Sigmoid colon (tissue), 7 donors: ENCODE data around the gene XBP1. TPM values are rescaled to one million over a fixed set of nuclear protein-coding genes. Genes with fewer than 3 reads are reported as not detected.
"Not testable (repeated sequence)": the region's sequence is repeated elsewhere in the genome, so short reads cannot be mapped to it uniquely, and the experiment has no call there.

ENCODE experiments used
- DNase-seq: peaks from one replicate; pipeline ENCODE4 v3.0.0-alpha.2; 2019
- H3K27ac ChIP-seq, 4 donors: fragments of 200-600 bp; sonication (generic); one replicate each; pipeline ENCODE4 v1.5.1; 2016 to 2019; ENCODE audit warnings: mild to moderate bottlenecking in 1 of 4
- H3K27me3 ChIP-seq, 3 donors: fragments of 200-600 bp; sonication (generic); one replicate each; pipeline ENCODE4 v1.5.1; 2019; ENCODE audit warnings: mild to moderate bottlenecking in 1 of 3
- H3K36me3 ChIP-seq, 4 donors: fragments of 200-600 bp; sonication (generic); one replicate each; pipeline ENCODE4 v1.5.1; 2016 to 2019
- H3K4me1 ChIP-seq, 4 donors: fragments of 200-600 bp; sonication (generic); one replicate each; pipeline ENCODE4 v1.5.1; 2017 to 2019
- H3K4me3 ChIP-seq, 4 donors: fragments of 200-600 bp; sonication (generic); one replicate each; pipeline ENCODE4 v1.5.1; 2017 to 2019; ENCODE audit warnings: mild to moderate bottlenecking in 2 of 4, moderate library complexity in 1 of 4
- H3K9me3 ChIP-seq, 4 donors: fragments of 200-600 bp in 3 of 4; sonication (generic) in 3 of 4; one replicate each; pipeline versions ENCODE4 v1.5.1 to v1.6.1; 2013 to 2019
- EP300 ChIP-seq, 4 donors: sonication (generic); formaldehyde crosslinking; IDR thresholded peaks; one replicate each; pipeline ENCODE4 v1.6.1; 2017; ENCODE audit warnings: antibody characterized with exemption in 4 of 4
- POLR2A ChIP-seq, 2 donors: fragments of 450-650 bp; IDR thresholded peaks; one replicate each; pipeline ENCODE4 v1.6.1; 2016; ENCODE audit warnings: antibody characterized with exemption in 2 of 2, mild to moderate bottlenecking in 2 of 2, moderate library complexity in 2 of 2
- POLR2AphosphoS5 ChIP-seq, 4 donors: sonication (generic); formaldehyde crosslinking; IDR thresholded peaks; one replicate each; pipeline ENCODE4 v1.6.1; 2017; ENCODE audit warnings: antibody characterized with exemption in 4 of 4
- WGBS, 2 donors: extraction: QIAGEN DNeasy Blood & Tissue Kit; methylation state at CpG; one replicate each; pipeline ENCODE4 v1.1.7; 2013; 5-methylcytosine and 5-hydroxymethylcytosine counted together
- intact Hi-C: fragments of 100-400 bp; cut with DNase I; formaldehyde crosslinking; loops from one replicate; pipeline ENCODE4 v1.15.1; 2023
- polyA plus RNA-seq, 3 donors: library from polyadenylated mRNA; stranded (reverse); fragments of 200-250 nt; gene quantifications; one replicate each; pipeline ENCODE4 v1.2.3, GENCODE V29; 2013
- total RNA-seq, 4 donors: library from RNA; depleted of rRNA; stranded (reverse); fragments of >200 nt; gene quantifications; one replicate each; pipeline ENCODE4 v1.1.0, GENCODE V29; 2016
- TF ChIP-seq, protein P1 (sequence below), 4 experiments: fragments of 450-650 bp in 3 of 4; fragments of 200-600 bp in 1 of 4; IDR thresholded peaks; one replicate each; pipeline ENCODE4 v1.5.1; 2016 to 2019; ENCODE audit warnings: antibody characterized with exemption in 4 of 4, mild to moderate bottlenecking in 3 of 4, moderate library complexity in 2 of 4
- donor health status: healthy with polysubstance abuse.
- donor health status: Bipolar disorder and iron deficiency.
- donor health status: healthy.

Gene XBP1
- total and polyA plus RNA-seq, 7 donors: 76.7 to 134 (median 106) TPM

DNA sequence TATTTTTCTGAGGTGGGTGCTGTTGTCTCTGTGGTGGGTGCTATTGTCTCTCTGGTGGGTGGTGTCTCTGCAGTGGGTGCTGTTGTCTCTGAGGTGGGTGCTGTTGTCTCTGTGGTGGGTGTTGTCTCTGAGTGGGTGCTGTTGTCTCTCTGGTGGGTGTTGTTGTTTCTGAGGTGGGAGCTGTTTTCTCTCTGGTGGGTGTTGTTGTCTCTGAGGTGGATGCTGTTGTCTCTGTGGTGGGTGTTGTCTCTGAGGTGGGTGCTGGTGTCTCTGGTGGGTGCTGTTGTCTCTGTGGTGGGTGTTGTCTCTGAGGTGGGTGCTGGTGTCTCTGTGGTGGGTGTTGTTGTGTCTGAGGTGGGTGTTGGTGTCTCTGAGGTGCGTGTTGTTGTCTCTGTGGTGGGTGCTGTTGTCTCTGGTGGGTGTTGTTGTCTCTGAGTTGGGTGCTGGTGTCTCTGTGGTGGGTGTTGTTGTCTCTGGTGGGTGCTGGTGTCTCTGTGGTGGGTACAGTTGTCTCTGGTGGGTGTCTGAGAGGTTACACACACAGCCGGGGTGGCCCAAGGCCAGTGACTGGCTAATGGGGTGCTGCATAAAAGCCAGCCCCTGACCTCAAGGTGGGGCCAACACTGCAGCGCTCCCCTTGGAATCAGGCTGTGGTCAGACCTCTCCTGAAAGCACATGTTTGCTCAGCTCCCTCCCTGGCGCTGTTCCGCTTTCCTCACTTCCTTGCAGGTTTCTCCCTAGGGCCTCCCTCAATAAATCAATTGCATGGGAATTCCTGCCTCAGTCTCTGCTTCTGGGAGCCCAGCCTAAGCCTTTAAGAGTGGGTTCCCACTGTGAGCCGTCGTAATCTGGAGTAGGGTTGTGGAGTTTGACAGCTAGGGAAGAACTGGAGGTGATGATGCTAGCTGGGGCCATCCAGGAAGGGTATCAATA is 31.0 kb upstream of the XBP1 start:
- Histone ChIP-seq H3K36me3 (peaks cover 0 to 7% (median 0%) of the 10 kb centered on the region in 4 donors), H3K9me3 (no peaks in the 10 kb centered on the region), H3K4me3 (no peak overlapping the region), H3K27ac (no peak overlapping the region), H3K27me3 (no peaks in the 10 kb centered on the region), H3K4me1 (peaks cover 0 to 12% (median 4%) of the 10 kb centered on the region in 4 donors)
- DNase-seq: no peak
- intact Hi-C loops: no loop called here
- WGBS, 2 donors: 81 to 89% methylated on average over 7 of the region's 7 CpGs
- no peak for TF ChIP-seq EP300 (IDR thresholded peaks at IDR 0.05)
- no peak for TF ChIP-seq POLR2AphosphoS5 (IDR thresholded peaks at IDR 0.05)
- TF ChIP-seq, protein P1, sequence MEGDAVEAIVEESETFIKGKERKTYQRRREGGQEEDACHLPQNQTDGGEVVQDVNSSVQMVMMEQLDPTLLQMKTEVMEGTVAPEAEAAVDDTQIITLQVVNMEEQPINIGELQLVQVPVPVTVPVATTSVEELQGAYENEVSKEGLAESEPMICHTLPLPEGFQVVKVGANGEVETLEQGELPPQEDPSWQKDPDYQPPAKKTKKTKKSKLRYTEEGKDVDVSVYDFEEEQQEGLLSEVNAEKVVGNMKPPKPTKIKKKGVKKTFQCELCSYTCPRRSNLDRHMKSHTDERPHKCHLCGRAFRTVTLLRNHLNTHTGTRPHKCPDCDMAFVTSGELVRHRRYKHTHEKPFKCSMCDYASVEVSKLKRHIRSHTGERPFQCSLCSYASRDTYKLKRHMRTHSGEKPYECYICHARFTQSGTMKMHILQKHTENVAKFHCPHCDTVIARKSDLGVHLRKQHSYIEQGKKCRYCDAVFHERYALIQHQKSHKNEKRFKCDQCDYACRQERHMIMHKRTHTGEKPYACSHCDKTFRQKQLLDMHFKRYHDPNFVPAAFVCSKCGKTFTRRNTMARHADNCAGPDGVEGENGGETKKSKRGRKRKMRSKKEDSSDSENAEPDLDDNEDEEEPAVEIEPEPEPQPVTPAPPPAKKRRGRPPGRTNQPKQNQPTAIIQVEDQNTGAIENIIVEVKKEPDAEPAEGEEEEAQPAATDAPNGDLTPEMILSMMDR (IDR thresholded peaks at IDR 0.05): no peak
- no peak for TF ChIP-seq POLR2A (IDR thresholded peaks at IDR 0.05)

DNA sequence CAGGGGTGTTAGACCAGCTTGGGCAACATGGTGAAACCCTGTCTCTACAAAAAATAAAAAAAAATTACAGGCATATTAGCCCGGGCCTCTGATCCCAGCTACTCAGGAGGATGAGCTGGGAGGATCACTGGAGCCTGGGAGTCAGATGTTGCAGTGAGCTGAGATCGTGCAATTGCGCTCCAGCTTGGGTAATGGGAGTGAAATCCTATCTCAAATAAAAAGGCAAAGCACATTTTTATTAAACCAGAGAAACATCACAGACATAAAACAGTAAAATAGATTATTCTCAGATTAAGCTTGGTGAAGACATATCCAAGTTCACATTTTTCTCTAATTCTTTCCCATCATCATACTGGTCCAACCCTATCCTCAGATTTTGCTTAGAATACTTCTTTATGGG is 30.1 kb upstream of the XBP1 start:
- DNase-seq: no peak
- intact Hi-C loops: no loop called here
- no peaks in the 10 kb centered on the region for H3K27me3 ChIP-seq
- no peak overlapping the region for H3K27ac ChIP-seq
- H3K4me1 ChIP-seq: peaks cover 0 to 12% (median 4%) of the 10 kb centered on the region in 4 donors
- 90 to 93% methylated on average over 3 of the region's 3 CpGs for WGBS, 2 donors
- TF ChIP-seq, protein P1 (IDR thresholded peaks at IDR 0.05): no peak
- no peak overlapping the region for H3K4me3 ChIP-seq
- no peaks in the 10 kb centered on the region for H3K9me3 ChIP-seq
- peaks cover 0 to 7% (median 0%) of the 10 kb centered on the region in 4 donors for H3K36me3 ChIP-seq

DNA sequence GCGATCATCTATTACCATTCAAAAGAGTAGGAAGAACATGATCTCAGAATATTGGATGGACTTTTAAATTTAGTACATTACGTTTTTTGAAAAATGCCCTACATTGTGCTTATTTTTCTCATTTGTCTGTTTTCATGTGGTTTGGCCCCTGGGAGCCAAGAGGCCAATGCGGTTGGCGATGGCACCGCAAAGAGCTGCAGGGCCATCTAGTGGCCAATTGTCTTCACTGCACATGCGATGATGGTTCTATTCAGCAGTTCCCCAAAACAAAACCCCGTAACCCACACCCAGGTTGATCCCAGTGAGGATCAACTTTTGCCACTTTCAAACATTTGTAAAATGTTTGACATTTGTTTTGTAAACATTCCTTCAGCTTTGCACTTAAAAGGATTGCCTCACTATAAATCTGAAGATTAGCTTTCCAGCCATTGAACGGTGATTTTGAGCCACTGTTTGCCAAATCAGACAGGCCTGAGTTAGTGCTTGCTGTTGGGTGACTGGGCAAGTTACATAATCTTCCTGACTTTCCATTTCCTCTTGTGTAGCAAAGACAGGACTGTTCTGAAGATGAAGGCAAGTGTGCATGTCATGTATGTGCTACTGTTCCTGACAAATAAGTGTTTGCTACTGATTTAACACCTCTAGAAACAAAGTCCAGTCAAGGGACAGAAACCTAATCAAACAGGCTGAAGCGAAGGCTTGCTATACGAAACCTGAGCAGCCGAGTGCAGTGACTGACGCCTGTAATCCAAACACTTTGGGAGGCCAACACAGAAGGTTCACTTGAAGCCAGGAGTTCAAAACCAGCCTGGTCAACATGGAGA is 29.2 kb upstream of the XBP1 start:
- WGBS, 2 donors: 32 to 43% methylated on average over 12 of the region's 12 CpGs
- Histone ChIP-seq H3K9me3 (no peaks in the 10 kb centered on the region), H3K27me3 (no peaks in the 10 kb centered on the region), H3K4me1 (peaks cover 0 to 12% (median 4%) of the 10 kb centered on the region in 4 donors), H3K4me3 (no peak overlapping the region), H3K36me3 (peaks cover 0 to 7% (median 0%) of the 10 kb centered on the region in 4 donors), H3K27ac (peak overlapping the region in 3 of 4 donors; percentile 9 to 39 (median 10))
- intact Hi-C loops: loop anchor here (1.0 to 5.0 kb wide), 2 partner anchors 87 to 229 kb away; partner anchors contain the start of genes CHEK2 and HSCB
- TF ChIP-seq POLR2AphosphoS5 (IDR thresholded peaks at IDR 0.05) (peak in 1 of 4 donors; percentile 23), POLR2A (IDR thresholded peaks at IDR 0.05) (no peak), EP300 (IDR thresholded peaks at IDR 0.05) (no peak)
- TF ChIP-seq, protein P1 (IDR thresholded peaks at IDR 0.05): peak; percentile 95 to 98 (median 96)
- peak; percentile 89 for DNase-seq

DNA sequence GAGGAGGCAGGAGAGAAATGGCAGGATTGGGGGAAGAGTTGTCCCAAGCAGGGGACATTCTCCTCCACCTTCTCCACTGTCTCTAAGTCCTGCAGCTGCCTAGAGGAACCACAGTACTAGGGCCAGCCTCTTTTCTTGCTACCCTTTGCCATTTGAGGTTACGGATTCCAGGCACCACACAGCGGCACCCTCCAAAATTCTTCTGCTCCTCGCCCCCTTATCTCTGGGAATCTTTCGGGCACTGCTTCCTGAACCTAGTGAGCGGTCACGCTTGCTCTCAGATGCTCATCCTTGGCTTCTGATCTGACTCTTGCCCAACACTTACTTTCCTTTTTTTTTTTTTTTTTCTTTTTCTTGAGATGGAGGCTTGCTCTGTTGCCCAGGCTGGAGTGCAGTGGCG is 26.6 kb upstream of the XBP1 start:
- WGBS, 2 donors: 94 to 99% methylated on average over 7 of the region's 7 CpGs
- TF ChIP-seq POLR2AphosphoS5 (IDR thresholded peaks at IDR 0.05) (no peak), EP300 (IDR thresholded peaks at IDR 0.05) (no peak), POLR2A (IDR thresholded peaks at IDR 0.05) (no peak)
- TF ChIP-seq, protein P1 (IDR thresholded peaks at IDR 0.05): no peak
- no peaks in the 10 kb centered on the region for H3K36me3 ChIP-seq
- H3K27ac ChIP-seq: no peak overlapping the region
- no peaks in the 10 kb centered on the region for H3K27me3 ChIP-seq
- no peak for DNase-seq
- intact Hi-C loops: loop anchor here (5.0 kb wide), 1 partner anchor 85 kb away; the partner anchor contains the start of genes CHEK2 and HSCB
- no peak overlapping the region for H3K4me3 ChIP-seq
- H3K9me3 ChIP-seq: no peaks in the 10 kb centered on the region
- peaks cover 0 to 12% (median 5%) of the 10 kb centered on the region in 4 donors for H3K4me1 ChIP-seq

DNA sequence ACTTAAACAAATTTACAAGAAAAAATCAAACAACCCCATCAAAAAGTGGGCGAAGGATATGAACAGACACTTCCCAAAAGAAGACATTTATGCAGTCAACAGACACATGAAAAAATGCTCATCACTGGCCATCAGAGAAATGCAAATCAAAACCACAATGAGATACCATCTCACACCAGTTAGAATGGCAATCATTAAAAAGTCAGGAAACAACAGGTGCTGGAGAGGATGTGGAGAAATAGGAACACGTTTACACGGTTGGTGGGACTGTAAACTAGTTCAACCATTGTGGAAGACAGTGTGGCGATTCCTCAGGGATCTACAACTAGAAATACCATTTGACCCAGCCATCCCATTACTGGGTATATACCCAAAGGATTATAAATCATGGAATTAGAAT is 26.1 kb upstream of the XBP1 start:
- not testable (repeated sequence) for H3K4me3 ChIP-seq, H3K27me3 ChIP-seq, H3K27ac ChIP-seq, H3K36me3 ChIP-seq, DNase-seq, H3K9me3 ChIP-seq
- intact Hi-C loops: loop anchor here (5.0 kb wide), 1 partner anchor 84 kb away; the partner anchor contains the start of genes CHEK2 and HSCB
- 75 to 88% methylated on average over 4 of the region's 4 CpGs for WGBS, 2 donors
- H3K4me1 ChIP-seq: peaks cover 0 to 12% (median 5%) of the 10 kb centered on the region in 4 donors

DNA sequence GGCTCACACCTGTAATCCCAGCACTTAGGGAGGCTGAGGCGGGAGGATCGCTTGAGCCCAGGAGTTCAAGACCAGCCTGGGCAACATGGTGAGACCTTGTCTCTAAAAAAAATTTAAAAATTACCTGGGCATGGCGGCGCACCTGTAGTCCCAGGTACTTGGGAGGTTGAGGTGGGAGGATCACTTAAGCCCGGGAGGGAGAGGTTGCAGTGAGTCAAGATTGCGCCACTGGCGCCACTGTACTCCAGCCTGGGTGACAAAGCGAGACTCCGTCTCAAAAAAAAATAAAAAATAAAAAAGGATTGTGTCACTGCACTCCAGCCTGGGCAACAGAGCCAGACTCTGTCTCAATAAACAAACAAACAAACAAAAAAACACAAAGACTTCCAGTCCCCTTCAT is 24.1 kb upstream of the XBP1 start:
- H3K27me3 ChIP-seq, H3K36me3 ChIP-seq, H3K4me3 ChIP-seq, intact Hi-C loops, H3K9me3 ChIP-seq, H3K4me1 ChIP-seq, DNase-seq, H3K27ac ChIP-seq: not testable (repeated sequence)
- WGBS, 2 donors: 97% methylated on average over 9 of the region's 9 CpGs
